ENCODE measurements around the gene ZNF649.

The ZNF649 gene

DNA sequence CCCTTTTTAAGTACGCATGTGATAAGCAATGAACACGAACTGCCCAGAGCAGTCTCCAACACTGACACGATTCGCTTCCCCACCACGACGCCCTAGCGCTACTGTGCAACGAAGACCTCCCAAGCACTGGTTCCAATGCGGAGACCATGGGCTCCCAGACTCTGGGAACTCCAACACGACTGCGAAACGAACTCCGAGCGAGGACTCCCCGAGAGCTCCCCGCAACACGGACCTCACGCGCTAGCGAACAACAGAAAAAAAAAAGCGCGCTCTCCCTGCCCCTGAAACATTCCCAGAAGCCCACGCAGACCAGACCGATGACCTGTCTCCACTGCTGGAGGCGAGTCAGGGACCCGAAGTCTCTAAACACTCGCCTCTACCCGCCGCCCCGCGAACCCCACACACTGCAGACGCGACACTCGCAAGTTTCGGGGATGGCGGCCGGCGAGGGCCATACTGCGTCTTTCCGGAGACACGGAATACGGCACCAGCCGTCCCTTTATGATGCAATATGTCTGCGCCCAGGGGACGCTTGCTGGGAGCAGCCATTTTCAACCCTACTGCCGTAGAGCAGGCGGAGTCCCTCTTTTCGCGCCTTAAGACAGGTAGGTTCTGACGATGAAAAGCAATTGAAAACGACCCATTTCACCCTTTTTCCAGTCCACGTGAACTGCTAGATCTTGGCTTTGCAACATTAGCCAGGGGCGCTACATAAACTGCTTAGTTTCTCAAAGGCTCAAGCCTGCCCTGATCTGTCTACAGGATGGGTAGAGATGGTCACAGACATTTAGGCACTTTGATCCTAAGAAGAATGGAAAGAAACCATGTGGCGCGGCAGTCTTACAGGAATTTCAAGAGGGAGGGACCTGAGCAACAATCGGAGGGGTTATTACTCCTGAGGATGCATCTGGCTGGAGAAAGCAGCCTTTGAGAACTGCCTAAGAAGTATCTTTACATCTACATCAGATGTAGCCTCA lies 17.0 kb downstream of the ZNF649 start, which contains the start of gene ZNF577:
Gene ZNF577, minus strand, starts transcription at position 430 of the 977 bp plus-strand sequence. CDS start 7,569 bp downstream, outside the sequence.
- peak; percentile 55 for DNase-seq

- no peak for DNase-seq
These were observed 20.1 kb downstream of the ZNF649 start for GRCh38 chr19:51884713-51885112.

DNA sequence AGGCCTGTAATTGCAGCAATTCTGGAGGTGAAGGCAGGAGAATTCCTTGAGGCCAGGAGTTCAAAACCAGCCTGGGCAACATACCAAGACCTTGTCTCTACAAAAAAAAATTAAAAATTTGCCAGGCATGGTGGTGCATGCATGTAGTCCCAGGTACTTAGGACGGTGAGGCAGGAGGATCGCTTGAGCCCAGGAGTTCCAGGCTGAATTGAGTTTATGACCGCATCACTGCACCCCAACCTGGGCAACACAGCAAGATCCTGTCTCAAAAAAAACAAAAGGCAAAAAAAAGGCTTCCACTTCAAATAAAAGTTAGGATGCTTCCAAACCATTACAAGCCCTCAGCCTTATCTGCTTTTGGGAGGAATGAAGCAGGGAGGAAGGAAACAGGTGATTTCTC lies 22.3 kb downstream of the ZNF649 start:
- DNase-seq = no peak

DNA sequence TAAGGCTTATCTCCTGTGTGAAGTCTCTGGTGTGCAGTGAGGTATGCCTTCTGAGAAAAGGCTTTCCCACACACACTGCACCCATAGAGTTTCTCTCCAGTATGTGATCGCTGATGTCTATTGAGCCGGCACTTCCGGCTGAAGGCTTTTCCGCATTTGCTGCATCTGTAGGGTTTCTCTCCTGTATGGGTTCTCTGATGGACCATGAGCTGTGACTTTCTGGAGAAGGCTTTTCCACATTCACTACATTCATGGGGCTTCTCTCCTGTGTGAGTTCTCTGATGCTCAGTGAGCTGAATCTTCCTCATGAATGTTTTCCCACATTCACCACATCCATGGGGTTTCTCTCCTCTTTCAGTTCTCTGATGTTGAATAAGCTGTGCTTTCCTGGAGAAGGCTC lies 31.7 kb downstream of the ZNF649 start:
- DNase-seq = no peak

- no peak for DNase-seq
These were observed 42.8 kb downstream of the ZNF649 start for GRCh38 chr19:51861870-51862622.
